Measurements from ENCODE around the gene TCEA2.

GRCh38 chr20:64047046-64047389 lies 16.0 kb upstream of the TCEA2 start:
- TF ChIP-seq, protein P1, sequence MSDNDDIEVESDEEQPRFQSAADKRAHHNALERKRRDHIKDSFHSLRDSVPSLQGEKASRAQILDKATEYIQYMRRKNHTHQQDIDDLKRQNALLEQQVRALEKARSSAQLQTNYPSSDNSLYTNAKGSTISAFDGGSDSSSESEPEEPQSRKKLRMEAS (IDR thresholded peaks at IDR 0.05), result no peak
- TF ChIP-seq TCF12 (IDR thresholded peaks at IDR 0.05; ENCODE audit: low read depth), result no peak
- TF ChIP-seq YY1 (IDR thresholded peaks at IDR 0.05; ENCODE audit: low read depth), result no peak
- TF ChIP-seq RAD21 (IDR thresholded peaks at IDR 0.05; ENCODE audit: low read depth), result no peak
- TF ChIP-seq EP300 (IDR thresholded peaks at IDR 0.05; ENCODE audit: borderline replicate concordance), result no peak
- no peak for TF ChIP-seq REST (IDR thresholded peaks at IDR 0.05; ENCODE audit: low read depth)
- no peak for TF ChIP-seq TAF1 (IDR thresholded peaks at IDR 0.05; ENCODE audit: low read depth)
- no peak for TF ChIP-seq TEAD4 (IDR thresholded peaks at IDR 0.05)
- no peak for TF ChIP-seq FOXM1 (IDR thresholded peaks at IDR 0.05; ENCODE audit: borderline replicate concordance, low read depth)
- no peak for TF ChIP-seq EGR1 (IDR thresholded peaks at IDR 0.05)
- no peak for TF ChIP-seq CEBPB (IDR thresholded peaks at IDR 0.05)

All from Ishikawa (cell line).